ENCODE data around the gene ARRDC4.

The ARRDC4 gene

DNA sequence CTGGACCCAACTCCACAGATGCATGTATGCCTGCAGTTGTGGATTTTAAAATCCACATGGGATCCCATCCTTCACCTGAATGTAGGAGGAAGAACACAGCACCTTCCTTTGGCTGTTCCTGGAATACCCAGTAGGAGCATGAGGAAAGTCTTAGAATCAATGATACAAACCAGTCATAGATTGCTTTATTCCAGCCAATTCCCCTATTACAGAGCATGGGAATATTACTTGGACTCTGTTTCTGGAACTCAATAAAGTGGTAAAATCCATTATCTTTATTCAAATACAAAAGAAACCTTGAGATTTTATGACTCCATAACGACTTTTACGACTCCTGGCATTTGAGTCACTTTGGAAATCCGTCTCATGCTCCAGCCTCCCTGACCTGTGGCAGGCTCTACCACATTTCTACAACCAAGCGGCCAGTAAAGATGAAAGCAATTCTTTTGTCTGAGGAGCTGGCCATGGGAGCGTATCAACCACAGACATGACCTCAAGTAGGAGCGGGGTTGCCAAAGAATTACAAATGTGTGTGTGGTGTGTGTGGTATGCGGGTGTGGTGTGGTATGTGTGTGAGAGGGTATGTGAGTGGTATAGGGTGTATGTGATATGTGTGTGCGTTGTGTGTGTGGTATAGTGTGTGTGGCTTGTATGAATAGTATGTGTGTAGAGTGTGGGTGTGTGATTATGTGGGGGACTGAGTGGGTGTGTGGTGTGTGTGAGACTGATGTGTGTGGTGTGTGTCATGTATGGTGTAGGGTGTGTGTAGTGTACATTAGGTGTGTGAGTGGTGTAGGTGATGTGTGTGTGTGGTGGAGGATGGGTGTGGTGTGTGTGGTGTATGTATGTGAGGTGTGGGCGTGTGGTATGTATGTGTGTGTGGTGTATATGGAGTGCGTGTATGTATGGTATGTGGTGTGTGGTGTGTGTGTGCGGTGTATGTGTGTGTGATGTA is 40.0 kb downstream of the ARRDC4 start:
- no peak for DNase-seq

DNA sequence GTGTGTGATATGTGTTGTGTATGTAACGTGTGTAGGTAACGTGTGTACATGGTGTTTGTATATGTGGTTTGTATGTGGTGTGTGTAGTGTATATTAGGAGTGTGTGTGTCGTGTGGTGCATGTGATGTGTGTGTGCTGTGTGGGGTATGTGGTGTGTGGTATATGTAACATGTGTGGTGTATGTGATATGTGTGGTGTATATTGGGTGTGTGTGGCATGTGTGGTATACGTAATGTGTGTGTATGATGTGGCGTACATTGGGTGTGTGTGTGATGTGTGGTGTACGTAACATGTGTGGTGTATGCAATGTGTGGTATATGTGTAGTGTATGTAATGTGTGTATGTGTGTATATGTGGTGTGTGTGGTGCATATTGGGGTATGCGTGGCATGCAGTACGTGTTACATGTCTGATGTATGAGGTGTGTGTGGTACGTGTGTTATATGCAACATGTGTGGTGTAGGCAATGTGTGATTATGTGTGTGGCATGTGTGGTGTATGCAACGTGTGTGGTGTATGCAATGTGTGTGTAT is 41.2 kb downstream of the ARRDC4 start:
- DNase-seq: no peak

- DNase-seq: no peak
These were observed 41.9 kb downstream of the ARRDC4 start for GRCh38 chr15:98002419-98002818.

GRCh38 chr15:98002866-98003265 is 42.4 kb downstream of the ARRDC4 start:
- DNase-seq: no peak

GRCh38 chr15:98003518-98003917 is 43.0 kb downstream of the ARRDC4 start:
- DNase-seq: no peak

DNA sequence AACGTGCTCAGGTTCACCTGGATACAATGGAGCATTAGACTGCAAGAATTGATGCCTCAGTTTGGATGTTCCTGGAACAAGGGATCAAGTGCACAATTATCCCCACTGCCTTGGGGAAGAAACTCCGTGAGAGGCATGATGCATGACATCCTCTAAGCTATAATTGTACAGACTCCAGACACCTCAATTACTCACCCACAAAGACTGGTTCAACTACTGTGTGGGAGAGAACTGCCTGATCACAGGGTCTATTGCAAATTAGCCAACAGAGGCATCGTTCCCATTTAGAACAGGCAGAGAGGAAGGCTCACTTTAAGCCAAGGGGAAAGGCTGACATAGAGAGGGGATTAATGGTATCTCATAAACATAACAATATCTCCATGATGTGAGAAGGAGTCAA is 43.5 kb downstream of the ARRDC4 start:
- no peak for DNase-seq

DNA sequence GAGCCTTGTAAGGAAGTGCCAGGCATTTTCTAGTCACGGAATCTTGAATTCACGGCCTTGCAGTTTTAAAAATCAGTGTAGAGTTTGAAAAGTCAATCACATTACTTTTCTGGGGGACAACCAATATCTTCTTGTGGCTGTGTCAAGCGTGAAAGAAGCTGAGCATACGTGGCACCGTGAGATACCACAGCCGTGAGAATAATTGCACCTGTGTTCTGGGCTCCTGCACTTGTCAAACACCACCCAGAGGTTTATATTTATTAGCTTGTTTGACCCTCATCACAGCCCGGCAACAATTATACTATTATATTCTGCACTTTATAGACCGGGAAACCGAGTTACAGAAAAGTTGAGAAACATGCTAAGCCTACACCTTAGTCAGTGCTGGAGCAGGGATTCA is 45.2 kb downstream of the ARRDC4 start:
- no peak for DNase-seq

GRCh38 chr15:98009169-98009568 is 48.7 kb downstream of the ARRDC4 start:
- no peak for DNase-seq

- DNase-seq: no peak
These were observed 49.5 kb downstream of the ARRDC4 start for GRCh38 chr15:98009971-98010370.

- no peak for DNase-seq
These were observed 51.9 kb downstream of the ARRDC4 start for GRCh38 chr15:98012354-98012753.

DNA sequence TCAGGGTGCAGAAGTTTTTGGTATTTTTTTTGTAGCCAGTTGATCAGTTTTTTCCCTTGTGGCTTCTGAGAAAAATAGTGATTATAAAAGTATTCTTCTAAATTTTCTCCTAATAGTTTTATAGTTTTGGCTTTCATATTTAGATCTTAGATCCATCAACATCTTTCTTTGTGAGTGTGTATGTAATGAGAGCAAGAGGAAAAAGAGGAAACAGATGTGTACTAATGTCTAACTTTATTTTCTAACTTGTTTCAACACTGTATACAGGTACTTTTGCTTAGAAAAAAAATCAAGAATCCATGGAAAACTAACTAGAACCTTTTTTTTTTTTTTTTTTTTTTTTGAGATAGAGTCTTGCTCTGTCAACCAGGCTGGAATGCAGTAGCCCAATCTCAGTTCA is 53.1 kb downstream of the ARRDC4 start:
- DNase-seq: no peak

- no peak for DNase-seq
These were observed 56.9 kb downstream of the ARRDC4 start for GRCh38 chr15:98017150-98017964.

- DNase-seq: no peak
These were observed 58.4 kb downstream of the ARRDC4 start for GRCh38 chr15:98018761-98019351.
